GM18868 (cell line): ENCODE results near the gene BTBD9.

Experiments
- ATAC-seq: cut with Tn5 transposase; IDR thresholded peaks from one replicate; pipeline ENCODE4 v1.9.1; 2021; ENCODE audit warnings: mild to moderate bottlenecking, moderate library complexity; ENCODE audit not compliant: unreplicated experiment

BTBD9 gene

GRCh38 chr6:38215225-38215624, 424.5 kb downstream of the BTBD9 start:
- ATAC-seq = no peak

GRCh38 chr6:38214159-38214558, 425.6 kb downstream of the BTBD9 start:
- ATAC-seq = no peak

- ATAC-seq = no peak
Measured at GRCh38 chr6:38213251-38213658, 426.5 kb downstream of the BTBD9 start.

DNA sequence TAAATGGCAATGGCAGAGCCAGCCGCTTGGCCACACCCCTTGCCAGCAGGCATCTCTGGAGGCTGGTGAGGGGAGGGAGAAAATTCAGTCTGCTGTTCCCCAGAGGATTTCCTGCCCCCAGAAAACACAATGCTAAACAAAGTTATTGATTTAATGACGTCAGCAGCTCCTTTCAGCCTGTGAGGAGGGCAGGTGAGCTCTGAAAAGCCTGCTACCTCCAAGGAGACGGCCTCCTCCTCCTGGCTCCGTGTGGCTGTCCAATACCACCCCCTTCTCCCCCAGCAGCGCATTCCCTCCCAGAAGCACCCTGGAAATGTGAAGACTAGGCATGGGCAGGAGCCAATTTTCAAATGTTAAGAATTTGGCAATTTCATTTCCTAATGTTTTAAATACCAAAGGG, 427.1 kb downstream of the BTBD9 start:
- ATAC-seq = no peak

GRCh38 chr6:38212116-38212515, 427.6 kb downstream of the BTBD9 start:
- ATAC-seq = no peak

- no peak for ATAC-seq
Measured at GRCh38 chr6:38209371-38210260, 430.1 kb downstream of the BTBD9 start.

DNA sequence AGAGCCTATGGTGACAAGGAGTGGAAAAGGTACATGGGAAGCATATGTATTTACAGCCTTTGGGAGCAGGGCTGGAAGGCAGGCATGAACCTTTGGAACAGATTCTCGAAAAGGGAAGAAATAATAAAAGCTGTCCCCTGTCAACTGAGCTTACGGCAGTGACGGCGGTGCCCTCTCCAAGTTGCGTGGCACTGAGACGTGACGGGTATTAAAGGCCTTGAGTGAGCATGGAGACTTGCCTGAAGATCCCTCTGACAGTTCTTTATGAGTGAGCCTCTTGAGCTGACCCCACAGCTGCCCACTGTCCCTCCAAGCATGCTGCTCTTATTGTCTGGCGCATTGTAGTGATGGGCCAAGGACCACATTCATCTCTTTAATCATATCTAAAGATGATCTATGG, 431.7 kb downstream of the BTBD9 start:
- ATAC-seq = no peak

GRCh38 chr6:38207375-38207774, 432.4 kb downstream of the BTBD9 start:
- ATAC-seq = no peak

DNA sequence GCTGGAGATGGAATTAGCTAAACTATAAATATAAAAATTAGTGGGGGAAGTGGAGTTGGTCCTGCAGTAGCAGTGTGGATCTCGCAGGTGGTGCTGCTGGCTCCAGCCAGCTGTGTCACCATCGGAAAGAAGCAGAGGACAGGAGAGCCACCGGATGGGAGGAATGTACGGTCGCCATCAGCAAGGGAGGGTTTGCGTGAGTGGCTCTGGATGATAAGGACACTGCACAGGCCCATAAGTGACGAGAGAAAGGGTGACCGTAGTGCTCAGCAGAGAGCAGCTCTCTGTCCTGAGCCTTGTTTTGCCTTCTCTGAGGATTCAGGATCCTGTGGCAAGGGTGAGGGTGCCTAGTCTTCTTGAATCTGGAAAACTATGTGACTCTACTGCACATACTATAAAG, 441.5 kb downstream of the BTBD9 start:
- no peak for ATAC-seq

- ATAC-seq = no peak
Measured at GRCh38 chr6:38195113-38195635, 444.6 kb downstream of the BTBD9 start.

DNA sequence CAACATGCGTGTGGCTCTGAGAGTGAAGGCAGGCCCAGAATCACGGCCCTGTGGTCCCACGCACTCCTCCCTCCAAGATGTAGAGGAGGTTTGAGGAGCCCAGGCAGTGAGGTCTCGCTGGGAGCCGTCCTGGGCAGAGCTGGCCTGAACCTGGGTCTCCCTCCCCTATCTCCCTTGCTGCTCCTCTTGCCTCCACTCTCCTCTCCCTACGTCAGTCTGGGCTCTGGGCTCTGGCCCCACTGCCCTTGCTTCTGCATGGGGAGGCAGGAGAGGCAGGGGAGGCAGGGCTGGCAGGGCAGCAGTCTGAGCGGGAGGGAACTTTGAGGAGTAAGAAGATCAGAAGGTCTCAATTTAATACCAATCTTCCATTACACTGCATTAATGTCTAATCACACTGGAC, 445.1 kb downstream of the BTBD9 start:
- no peak for ATAC-seq

DNA sequence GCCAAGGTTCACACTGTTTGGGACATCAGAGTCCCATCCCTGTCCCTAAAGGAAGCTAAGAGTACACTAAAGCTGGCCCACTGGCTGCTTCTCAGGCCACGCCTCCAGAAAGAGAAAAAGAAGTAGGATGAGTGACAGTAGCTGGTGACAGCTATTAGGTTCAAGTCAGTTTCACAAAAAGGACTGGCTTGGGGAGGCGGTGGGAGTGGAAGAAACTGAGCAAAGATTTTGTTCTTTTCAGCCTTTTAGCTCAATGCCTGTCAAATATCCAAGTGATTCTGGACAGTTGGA, 445.5 kb downstream of the BTBD9 start:
- no peak for ATAC-seq

DNA sequence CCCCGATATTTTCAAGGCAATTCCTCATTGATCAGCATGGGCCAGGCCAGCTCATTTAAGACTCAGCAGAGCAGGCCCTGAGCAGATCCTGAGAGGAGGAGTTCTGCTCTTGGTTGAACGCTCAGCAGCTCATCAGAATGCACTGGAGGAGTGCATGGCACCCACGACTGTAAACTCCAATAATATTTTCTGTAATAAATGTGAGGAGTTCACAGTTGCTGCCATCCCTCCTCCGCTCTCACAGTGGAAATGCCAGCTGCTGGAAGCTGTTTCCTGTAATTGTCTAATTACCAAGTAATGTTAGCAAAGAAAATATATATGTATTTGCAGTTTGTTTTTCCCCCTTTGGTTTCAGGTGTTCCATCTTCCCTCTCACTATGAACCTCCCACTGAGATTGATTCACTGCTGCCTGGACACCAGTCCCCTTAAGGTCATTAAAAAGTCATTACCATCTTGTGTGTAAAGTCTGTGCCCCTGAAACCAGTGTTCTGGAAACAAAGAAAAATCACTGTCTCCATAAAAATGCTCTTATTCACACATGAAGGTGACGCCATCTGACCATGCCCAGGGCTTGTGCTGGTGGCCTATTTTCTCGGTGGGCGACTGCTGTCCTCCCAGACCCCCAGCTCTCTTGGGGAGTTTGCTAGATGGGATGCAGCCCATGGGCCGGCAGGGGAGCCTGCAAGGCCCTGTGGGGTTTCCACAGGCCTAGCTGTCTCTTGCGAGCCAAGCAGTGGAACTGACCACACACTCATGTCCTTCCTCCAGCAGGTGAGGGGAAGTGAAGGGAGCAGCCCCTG, 446.0 kb downstream of the BTBD9 start:
- ATAC-seq = no peak

DNA sequence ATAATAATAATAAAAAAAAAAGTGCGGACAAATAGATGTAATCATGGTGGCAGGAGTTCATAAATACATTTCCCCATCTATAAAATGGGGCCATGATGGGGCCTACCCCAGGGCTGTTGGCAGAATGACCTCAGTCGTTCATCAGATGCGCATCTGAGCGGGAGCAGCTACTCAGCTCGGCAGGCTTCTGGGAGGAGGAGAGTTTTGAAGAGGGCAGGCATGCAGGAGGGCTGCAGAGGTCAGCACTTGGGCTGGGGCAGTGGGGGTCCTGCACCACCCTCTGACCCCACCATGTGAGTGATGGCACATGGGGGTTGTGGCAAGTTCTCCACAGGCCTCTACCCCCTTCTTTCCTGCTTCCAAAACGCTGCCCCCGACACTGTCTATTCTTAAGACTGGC, 446.7 kb downstream of the BTBD9 start:
- no peak for ATAC-seq

- ATAC-seq = no peak
Measured at GRCh38 chr6:38192487-38192886, 447.2 kb downstream of the BTBD9 start.

DNA sequence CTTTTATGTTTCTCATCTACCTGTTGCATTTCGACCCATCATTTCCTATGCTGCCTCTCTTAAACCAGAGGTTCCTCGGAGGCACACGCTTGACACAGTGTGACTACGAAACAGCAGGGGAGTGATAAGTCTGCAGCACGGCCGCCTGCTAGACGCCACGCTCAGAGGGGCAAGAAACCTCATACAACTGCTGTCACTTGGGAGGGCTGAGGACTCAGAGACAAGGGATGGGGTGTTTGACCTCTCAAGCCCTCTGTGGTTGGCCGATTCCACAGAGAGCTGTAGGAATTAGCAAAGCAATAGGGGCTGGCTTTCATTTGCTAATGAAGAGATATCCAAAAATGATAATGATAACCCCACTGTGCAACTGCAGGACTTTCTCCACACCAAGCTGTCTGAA, 447.7 kb downstream of the BTBD9 start:
- ATAC-seq = no peak

DNA sequence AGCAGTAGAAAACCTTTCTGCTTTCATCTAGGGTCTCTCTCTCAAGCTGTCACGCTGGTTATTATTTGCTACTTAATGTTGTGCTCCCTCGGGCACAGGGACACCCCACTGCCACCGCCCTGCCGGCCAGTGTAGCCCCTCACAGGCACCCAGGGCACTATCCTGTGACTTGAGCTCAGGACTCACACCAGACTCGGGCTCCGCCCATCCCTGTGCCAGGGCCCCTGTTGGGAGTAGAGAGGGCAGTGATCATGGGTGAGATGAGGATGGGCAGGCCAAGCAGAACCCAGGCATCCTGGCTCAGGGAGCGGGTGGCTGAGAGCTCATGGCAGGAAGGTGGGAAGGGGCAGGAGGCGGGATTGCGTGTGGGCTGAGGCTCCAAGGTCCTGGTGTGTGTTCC, 448.3 kb downstream of the BTBD9 start:
- ATAC-seq = no peak

- no peak for ATAC-seq
Measured at GRCh38 chr6:38188677-38189335, 450.9 kb downstream of the BTBD9 start.

- no peak for ATAC-seq
Measured at GRCh38 chr6:38187811-38188590, 451.7 kb downstream of the BTBD9 start.

DNA sequence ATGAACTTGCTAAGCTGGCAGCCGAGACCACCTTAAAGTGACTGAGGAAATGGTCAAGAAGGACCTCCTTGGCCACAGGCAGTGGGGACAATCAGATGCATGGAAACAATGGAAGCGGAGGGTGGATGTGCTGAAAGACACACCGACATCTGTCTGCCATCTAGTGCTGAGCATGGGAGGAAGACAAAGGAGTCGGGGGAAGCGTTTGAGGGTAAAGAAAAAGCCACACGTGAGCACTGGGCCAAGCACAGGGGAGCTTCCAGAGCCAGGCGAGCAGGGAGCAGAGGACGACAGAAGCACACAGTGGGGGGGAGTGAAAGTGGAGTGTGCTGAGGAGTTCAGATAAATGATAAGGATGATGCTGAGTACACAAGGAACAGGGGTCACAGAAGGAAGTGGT, 452.4 kb downstream of the BTBD9 start:
- no peak for ATAC-seq

DNA sequence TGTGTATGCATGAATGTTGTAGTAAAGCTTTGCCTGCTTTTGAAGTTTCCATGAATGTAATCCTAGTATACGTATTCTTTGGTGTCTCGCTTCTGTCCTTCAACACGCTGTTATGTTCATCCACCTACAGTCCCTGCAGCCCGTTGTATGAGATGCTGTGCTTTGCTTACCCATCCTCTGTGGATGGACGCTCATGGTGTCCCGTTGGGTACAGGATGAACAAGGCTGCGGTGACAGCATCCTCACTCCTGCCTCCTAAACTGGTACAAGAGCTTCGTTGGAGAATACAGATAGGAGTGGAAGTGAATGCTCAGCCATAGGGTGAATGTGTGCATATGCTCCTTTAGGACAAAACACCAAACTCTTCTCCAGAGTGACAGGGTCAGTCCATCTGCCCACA, 454.0 kb downstream of the BTBD9 start:
- ATAC-seq = no peak
